Measurements from ENCODE around the gene KHDC4. TPM values are rescaled to one million over a fixed set of nuclear protein-coding genes. Genes with fewer than 3 reads are reported as not detected.

Gene KHDC4
- total and polyA plus RNA-seq, 7 experiments from 2014 or later, result 8.1 to 117 (median 64.9) TPM

- peak in 7 of 9 donors; percentile 42 to 54 (median 48) for DNase-seq
- H3K27me3 Mint-ChIP-seq, result no peaks in the 10 kb centered on the region
- no peaks in the 10 kb centered on the region for H3K27me3 ChIP-seq (ENCODE audit: control insufficient read depth in 2 of 2, insufficient read depth in 2 of 2, low read length in 2 of 2)
- peaks cover 14 to 70% (median 28%) of the 10 kb centered on the region in 3 experiments for H3K36me3 ChIP-seq (ENCODE audit: control insufficient read depth in 2 of 3, insufficient read depth in 3 of 3, low read length in 3 of 3)
- peaks cover 64 to 72% (median 67%) of the 10 kb centered on the region in 7 donors for H3K4me1 Mint-ChIP-seq
- peak; percentile 44 for ATAC-seq
- peaks cover 0 to 1% (median 0%) of the 10 kb centered on the region in 11 donors for H3K9me3 Mint-ChIP-seq
- peak overlapping the region; percentile 61 to 95 (median 83) for H3K4me3 Mint-ChIP-seq
- peaks cover 52 to 64% of the 10 kb centered on the region in 2 donors for H3K4me1 ChIP-seq (ENCODE audit: control insufficient read depth in 2 of 2, insufficient read depth in 2 of 2, low read length in 2 of 2)
- POLR2A ChIA-PET, result interaction anchor here (0.5 to 9.5 kb wide), 11 partner anchors 11 to 35 kb away, joined by 3 to 144 read pairs (median 5); partner anchors contain the start of genes ARHGEF2 and KHDC4
- H3K27ac ChIP-seq (ENCODE audit: low read depth, low read length), result peak overlapping the region; percentile 66
- intact Hi-C loops (cut with micrococcal nuclease), result loop anchor here (1.0 to 2.0 kb wide), 4 partner anchors 9 to 22 kb away; no protein-coding TSS in a partner anchor
- H3K9me3 ChIP-seq (ENCODE audit: control insufficient read depth in 2 of 3, low read length in 3 of 3), result no peaks in the 10 kb centered on the region
- CTCF ChIA-PET, result interaction anchor here (0.6 to 5.7 kb wide), 8 partner anchors 11 to 39 kb away, joined by 3 to 39 read pairs (median 4); partner anchors contain the start of genes ARHGEF2 and KHDC4
- H3K4me3 ChIP-seq (ENCODE audit: low read length), result peak overlapping the region; percentile 24
- peaks cover 0 to 41% (median 19%) of the 10 kb centered on the region in 5 donors for H3K36me3 Mint-ChIP-seq
- peak overlapping the region; percentile 90 to 96 (median 95) for H3K27ac Mint-ChIP-seq
Observed at GRCh38 chr1:155967341-155968050, 33.3 kb upstream of the KHDC4 start.

GRCh38 chr1:155966750-155967149 lies 32.5 kb upstream of the KHDC4 start:
- peaks cover 21 to 78% (median 34%) of the 10 kb centered on the region in 3 experiments for H3K36me3 ChIP-seq (ENCODE audit: control insufficient read depth in 2 of 3, insufficient read depth in 3 of 3, low read length in 3 of 3)
- no peaks in the 10 kb centered on the region for H3K9me3 ChIP-seq (ENCODE audit: control insufficient read depth in 2 of 3, low read length in 3 of 3)
- peak overlapping the region; percentile 66 for H3K27ac ChIP-seq (ENCODE audit: low read depth, low read length)
- no peaks in the 10 kb centered on the region for H3K27me3 ChIP-seq (ENCODE audit: control insufficient read depth in 2 of 2, insufficient read depth in 2 of 2, low read length in 2 of 2)
- H3K4me3 ChIP-seq (ENCODE audit: low read length), result no peak overlapping the region
- no peaks in the 10 kb centered on the region for H3K27me3 Mint-ChIP-seq
- DNase-seq (no peak), ATAC-seq (no peak)
- H3K27ac Mint-ChIP-seq, result peak overlapping the region; percentile 86 to 96 (median 95)
- intact Hi-C loops (cut with micrococcal nuclease), result loop anchor here in 1 of 2 donors (1.0 to 2.0 kb wide), 3 partner anchors 10 to 23 kb away; no protein-coding TSS in a partner anchor
- H3K9me3 Mint-ChIP-seq, result peaks cover 0 to 1% (median 0%) of the 10 kb centered on the region in 11 donors
- ChIA-PET CTCF (interaction anchor here (0.5 to 5.7 kb wide), 6 partner anchors 9 to 240 kb away, joined by 3 to 39 read pairs (median 4); partner anchors contain the start of gene ARHGEF2), POLR2A (interaction anchor here (1.0 to 9.5 kb wide), 7 partner anchors 10 to 34 kb away, joined by 3 to 144 read pairs (median 8); partner anchors contain the start of genes ARHGEF2 and KHDC4)
- peak overlapping the region in 9 of 10 donors; percentile 67 to 95 (median 83) for H3K4me3 Mint-ChIP-seq
- H3K4me1 ChIP-seq (ENCODE audit: control insufficient read depth in 2 of 2, insufficient read depth in 2 of 2, low read length in 2 of 2), result peaks cover 44 to 56% of the 10 kb centered on the region in 2 donors
- peaks cover 0 to 39% (median 19%) of the 10 kb centered on the region in 5 donors for H3K36me3 Mint-ChIP-seq
- peaks cover 59 to 67% (median 63%) of the 10 kb centered on the region in 7 donors for H3K4me1 Mint-ChIP-seq

GRCh38 chr1:155966135-155966534 lies 31.9 kb upstream of the KHDC4 start:
- H3K36me3 ChIP-seq (ENCODE audit: control insufficient read depth in 2 of 3, insufficient read depth in 3 of 3, low read length in 3 of 3), result peaks cover 24 to 84% (median 36%) of the 10 kb centered on the region in 3 experiments
- Mint-ChIP-seq H3K9me3 (peaks cover 0 to 1% (median 0%) of the 10 kb centered on the region in 11 donors), H3K4me1 (peaks cover 53 to 66% (median 58%) of the 10 kb centered on the region in 7 donors), H3K27me3 (no peaks in the 10 kb centered on the region), H3K4me3 (peak overlapping the region in 9 of 10 donors; percentile 16 to 95 (median 67)), H3K27ac (peak overlapping the region; percentile 86 to 96 (median 95)), H3K36me3 (peaks cover 0 to 41% (median 19%) of the 10 kb centered on the region in 5 donors)
- DNase-seq (no peak), ATAC-seq (no peak)
- ChIA-PET POLR2A (interaction anchor here (1.2 to 3.1 kb wide), 4 partner anchors 10 to 28 kb away, joined by 3 to 15 read pairs (median 11); no protein-coding TSS in a partner anchor), CTCF (interaction anchor here (1.0 to 5.7 kb wide), 4 partner anchors 9 to 18 kb away, joined by 3 to 39 read pairs (median 5); partner anchors contain the start of gene ARHGEF2)
- peak overlapping the region; percentile 66 for H3K27ac ChIP-seq (ENCODE audit: low read depth, low read length)
- H3K4me3 ChIP-seq (ENCODE audit: low read length), result no peak overlapping the region
- no peaks in the 10 kb centered on the region for H3K27me3 ChIP-seq (ENCODE audit: control insufficient read depth in 2 of 2, insufficient read depth in 2 of 2, low read length in 2 of 2)
- no peaks in the 10 kb centered on the region for H3K9me3 ChIP-seq (ENCODE audit: control insufficient read depth in 2 of 3, low read length in 3 of 3)
- H3K4me1 ChIP-seq (ENCODE audit: control insufficient read depth in 2 of 2, insufficient read depth in 2 of 2, low read length in 2 of 2), result peaks cover 43 to 51% of the 10 kb centered on the region in 2 donors
- intact Hi-C loops (cut with micrococcal nuclease), result loop anchor here in 1 of 2 donors (2.0 kb wide), 1 partner anchor 15 kb away; no protein-coding TSS in a partner anchor

- POLR2A ChIA-PET, result interaction anchor here (1.3 to 2.2 kb wide), 3 partner anchors 12 to 24 kb away, joined by 3 to 14 read pairs (median 4); no protein-coding TSS in a partner anchor
- Histone ChIP-seq H3K4me1 (ENCODE audit: control insufficient read depth in 2 of 2, insufficient read depth in 2 of 2, low read length in 2 of 2) (peaks cover 27 to 31% of the 10 kb centered on the region in 2 donors), H3K4me3 (ENCODE audit: low read length) (no peak overlapping the region), H3K27me3 (ENCODE audit: control insufficient read depth in 2 of 2, insufficient read depth in 2 of 2, low read length in 2 of 2) (no peaks in the 10 kb centered on the region), H3K9me3 (ENCODE audit: control insufficient read depth in 2 of 3, low read length in 3 of 3) (no peaks in the 10 kb centered on the region), H3K27ac (ENCODE audit: low read depth, low read length) (no peak overlapping the region), H3K36me3 (ENCODE audit: control insufficient read depth in 2 of 3, insufficient read depth in 3 of 3, low read length in 3 of 3) (peaks cover 36 to 92% (median 50%) of the 10 kb centered on the region in 3 experiments)
- Mint-ChIP-seq H3K36me3 (peaks cover 0 to 52% (median 16%) of the 10 kb centered on the region in 5 donors), H3K9me3 (no peaks in the 10 kb centered on the region), H3K27me3 (no peaks in the 10 kb centered on the region), H3K27ac (peak overlapping the region in 8 of 9 donors; percentile 10 to 91 (median 80)), H3K4me1 (peaks cover 33 to 57% (median 43%) of the 10 kb centered on the region in 7 donors), H3K4me3 (no peak overlapping the region)
- ATAC-seq (no peak), DNase-seq (no peak)
- intact Hi-C loops (cut with micrococcal nuclease), result no loop called here
- CTCF ChIA-PET, result no interaction called here
Observed at GRCh38 chr1:155964193-155964592, 30.0 kb upstream of the KHDC4 start.

- Histone ChIP-seq H3K4me1 (ENCODE audit: control insufficient read depth in 2 of 2, insufficient read depth in 2 of 2, low read length in 2 of 2) (peaks cover 12 to 16% of the 10 kb centered on the region in 2 donors), H3K27ac (ENCODE audit: low read depth, low read length) (peak overlapping the region; percentile 27), H3K9me3 (ENCODE audit: control insufficient read depth in 2 of 3, low read length in 3 of 3) (no peaks in the 10 kb centered on the region), H3K4me3 (ENCODE audit: low read length) (no peak overlapping the region), H3K27me3 (ENCODE audit: control insufficient read depth in 2 of 2, insufficient read depth in 2 of 2, low read length in 2 of 2) (no peaks in the 10 kb centered on the region), H3K36me3 (ENCODE audit: control insufficient read depth in 2 of 3, insufficient read depth in 3 of 3, low read length in 3 of 3) (peaks cover 38 to 94% (median 56%) of the 10 kb centered on the region in 3 experiments)
- intact Hi-C loops (cut with micrococcal nuclease), result no loop called here
- DNase-seq, result no peak
- no peak overlapping the region for H3K4me3 Mint-ChIP-seq
- peak overlapping the region in 3 of 9 donors; percentile 38 to 82 (median 59) for H3K27ac Mint-ChIP-seq
- ChIA-PET POLR2A (interaction anchor here (1.1 to 1.7 kb wide), 4 partner anchors 12 to 18 kb away, joined by 3 to 12 read pairs (median 5); partner anchors contain the start of gene ARHGEF2), CTCF (interaction anchor here (0.6 to 1.6 kb wide), 2 partner anchors 26 to 27 kb away, joined by 3 to 6 read pairs; no protein-coding TSS in a partner anchor)
- ATAC-seq, result no peak
- H3K36me3 Mint-ChIP-seq, result peaks cover 0 to 44% (median 16%) of the 10 kb centered on the region in 5 donors
- no peaks in the 10 kb centered on the region for H3K27me3 Mint-ChIP-seq
- peaks cover 18 to 42% (median 28%) of the 10 kb centered on the region in 7 donors for H3K4me1 Mint-ChIP-seq
- H3K9me3 Mint-ChIP-seq, result no peaks in the 10 kb centered on the region
Observed at GRCh38 chr1:155962599-155963211, 28.5 kb upstream of the KHDC4 start.

Measured in naive thymus-derived CD4-positive, alpha-beta T cell (primary cell).